Measurements from ENCODE around the gene ANKEF1.
A peak's percentile ranks its signal among the peaks of the same experiment; 100 is the strongest.

ANKEF1 gene

DNA sequence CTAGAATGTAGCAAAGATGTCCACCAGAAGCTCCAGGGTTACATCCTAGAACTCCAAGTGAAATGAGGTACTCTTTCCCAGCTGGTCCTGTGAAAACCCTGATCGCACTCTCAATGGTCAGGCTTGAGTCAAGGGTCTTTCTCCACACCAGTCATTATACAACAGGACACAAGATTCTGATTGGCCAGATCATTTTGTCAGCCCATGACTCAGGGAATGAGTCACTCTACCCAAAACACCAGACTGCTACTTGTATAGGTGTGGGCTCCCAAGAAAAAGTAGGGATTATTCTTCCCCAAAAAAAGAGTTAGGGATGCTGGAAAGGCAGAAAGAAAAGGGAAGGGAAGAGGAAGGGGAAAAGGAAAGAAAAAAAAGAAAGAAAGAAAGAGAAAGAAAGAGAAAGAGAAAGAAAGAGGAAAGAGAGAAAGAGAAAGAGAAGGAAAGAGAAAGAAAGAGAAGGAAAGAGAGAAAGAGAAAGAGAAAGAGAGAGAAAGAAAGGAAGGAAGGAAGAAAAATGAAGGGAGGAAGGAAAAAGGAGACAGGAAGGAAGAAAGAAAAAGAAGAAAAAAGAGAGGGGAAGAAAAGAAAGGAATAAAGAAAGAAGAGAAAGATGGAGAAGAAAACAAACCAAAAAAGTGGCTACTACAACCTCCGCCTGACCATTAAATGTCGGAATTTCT lies 30.5 kb downstream of the ANKEF1 start:
- Histone ChIP-seq H3K27ac (ENCODE audit: insufficient read depth in 1 of 2, low read depth in 1 of 2, low read length in 2 of 2, poor library complexity in 1 of 2, severe bottlenecking in 2 of 2) (no peak overlapping the region), H3K36me3 (ENCODE audit: control insufficient read depth in 4 of 4, insufficient read depth in 4 of 4, low read length in 3 of 4) (no peaks in the 10 kb centered on the region), H3K9me3 (ENCODE audit: control extremely low read depth in 1 of 5, control insufficient read depth in 4 of 5, insufficient read depth in 2 of 5, low read depth in 1 of 5, low read length in 4 of 5) (no peaks in the 10 kb centered on the region), H3K27me3 (replicated peaks in 2 of 5; ENCODE audit: control insufficient read depth in 4 of 5, insufficient read depth in 5 of 5, low read length in 4 of 5) (peaks cover 0 to 2% (median 0%) of the 10 kb centered on the region in 5 experiments), H3K4me3 (ENCODE audit: control insufficient read depth in 1 of 7, extremely low read depth in 1 of 7, insufficient read depth in 4 of 7, low read depth in 2 of 7, low read length in 6 of 7) (no peak overlapping the region), H3K4me1 (ENCODE audit: control extremely low read depth in 1 of 4, control insufficient read depth in 4 of 4, insufficient read depth in 4 of 4, low read length in 3 of 4) (peaks cover 0 to 1% (median 0%) of the 10 kb centered on the region in 4 experiments)
- CTCF ChIA-PET, result no interaction called here
- POLR2A ChIA-PET, result no interaction called here
- WGBS (ENCODE audit: insufficient coverage), result 93% methylated on average over 2 of the region's 3 CpGs
- DNase-seq, result no peak

DNA sequence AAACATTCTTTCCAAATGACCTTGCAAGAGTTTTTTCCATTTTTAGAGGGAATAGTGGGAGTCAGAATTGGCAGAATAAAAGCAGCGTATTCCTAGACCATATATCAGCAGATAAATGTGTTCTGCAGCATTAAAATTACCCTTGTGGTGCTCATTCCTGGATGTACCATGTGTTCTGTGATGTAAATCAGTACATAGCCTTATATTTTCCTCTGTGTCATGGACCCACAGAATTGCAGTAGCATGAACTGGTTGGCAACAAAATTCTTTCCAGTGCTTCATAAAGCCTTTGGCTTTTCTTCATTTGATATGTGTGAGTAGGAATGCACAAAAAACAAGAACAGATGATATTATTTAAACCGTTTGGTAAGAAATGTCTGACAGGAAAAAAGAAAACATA lies 32.5 kb downstream of the ANKEF1 start:
- no peaks in the 10 kb centered on the region for H3K36me3 ChIP-seq (ENCODE audit: control insufficient read depth in 4 of 4, insufficient read depth in 4 of 4, low read length in 3 of 4)
- CTCF ChIA-PET, result no interaction called here
- POLR2A ChIA-PET, result no interaction called here

DNA sequence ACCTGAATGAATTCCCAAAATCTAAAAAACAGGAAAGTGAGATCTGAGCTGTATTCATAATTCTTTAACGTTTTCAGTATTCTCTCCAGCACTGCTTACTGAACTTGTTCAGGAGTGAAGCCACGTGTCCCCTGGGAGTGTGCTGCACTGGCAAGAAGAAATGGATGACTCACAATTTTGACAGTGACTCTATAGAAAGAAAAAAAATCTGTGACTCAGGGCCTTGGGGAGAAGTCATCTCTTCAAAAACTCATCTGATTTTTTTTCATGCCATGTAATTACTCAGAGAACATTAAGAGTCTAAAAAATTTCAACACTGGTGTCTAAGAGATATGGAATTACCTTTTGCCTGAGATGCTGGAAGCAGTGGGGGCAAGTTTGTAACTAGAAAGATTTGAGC lies 39.7 kb downstream of the ANKEF1 start:
- DNase-seq, result peak in 2 of 3 donors; percentile 31 to 36

More for the DNA sequence above, 32.5 kb downstream of the ANKEF1 start:
- no CpG with 5 or more reads among the region's 2 CpGs for WGBS (ENCODE audit: insufficient coverage)
- no peak overlapping the region for H3K27ac ChIP-seq (ENCODE audit: insufficient read depth in 1 of 2, low read depth in 1 of 2, low read length in 2 of 2, poor library complexity in 1 of 2, severe bottlenecking in 2 of 2)
- H3K4me1 ChIP-seq (ENCODE audit: control extremely low read depth in 1 of 4, control insufficient read depth in 4 of 4, insufficient read depth in 4 of 4, low read length in 3 of 4), result no peaks in the 10 kb centered on the region
- H3K9me3 ChIP-seq (ENCODE audit: control extremely low read depth in 1 of 5, control insufficient read depth in 4 of 5, insufficient read depth in 2 of 5, low read depth in 1 of 5, low read length in 4 of 5), result no peaks in the 10 kb centered on the region
- DNase-seq, result no peak
- H3K27me3 ChIP-seq (replicated peaks in 2 of 5; ENCODE audit: control insufficient read depth in 4 of 5, insufficient read depth in 5 of 5, low read length in 4 of 5), result peaks cover 0 to 2% (median 0%) of the 10 kb centered on the region in 5 experiments
- no peak overlapping the region for H3K4me3 ChIP-seq (ENCODE audit: control insufficient read depth in 1 of 7, extremely low read depth in 1 of 7, insufficient read depth in 4 of 7, low read depth in 2 of 7, low read length in 6 of 7)

DNA sequence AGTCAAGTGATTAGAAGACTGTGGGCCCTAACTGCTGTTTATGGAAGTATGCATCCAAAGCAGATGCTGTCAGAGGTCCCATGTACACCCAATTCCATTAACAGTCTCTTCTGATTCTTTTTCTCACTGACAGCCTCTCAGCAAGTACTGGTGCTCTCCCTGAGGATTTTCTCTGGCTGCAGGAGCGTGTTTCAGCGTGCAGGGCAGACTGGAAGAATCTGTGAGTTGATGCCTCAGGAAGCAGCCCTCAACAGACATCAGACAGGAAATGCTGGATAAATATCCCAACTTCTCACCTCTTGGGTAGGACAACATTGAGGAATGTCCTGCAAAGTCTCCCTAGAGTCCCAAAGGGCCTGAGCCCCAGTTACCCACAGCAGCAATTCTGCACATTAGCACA lies 40.8 kb downstream of the ANKEF1 start:
- H3K4me1 ChIP-seq (ENCODE audit: control extremely low read depth in 1 of 4, control insufficient read depth in 4 of 4, insufficient read depth in 4 of 4, low read length in 3 of 4), result peaks cover 0 to 26% (median 16%) of the 10 kb centered on the region in 4 experiments
- H3K9me3 ChIP-seq (ENCODE audit: control extremely low read depth in 1 of 5, control insufficient read depth in 4 of 5, insufficient read depth in 2 of 5, low read depth in 1 of 5, low read length in 4 of 5), result no peaks in the 10 kb centered on the region
- 91% methylated on average over 2 of the region's 2 CpGs for WGBS (ENCODE audit: insufficient coverage)
- no peak overlapping the region for H3K4me3 ChIP-seq (ENCODE audit: control insufficient read depth in 1 of 7, extremely low read depth in 1 of 7, insufficient read depth in 4 of 7, low read depth in 2 of 7, low read length in 6 of 7)
- H3K27me3 ChIP-seq (replicated peaks in 2 of 5; ENCODE audit: control insufficient read depth in 4 of 5, insufficient read depth in 5 of 5, low read length in 4 of 5), result no peaks in the 10 kb centered on the region
- DNase-seq, result no peak
- ChIA-PET POLR2A (no interaction called here), CTCF (interaction anchor here (3.3 kb wide), 1 partner anchor 15 kb away, joined by 34 read pairs; no protein-coding TSS in a partner anchor)
- H3K27ac ChIP-seq (ENCODE audit: insufficient read depth in 1 of 2, low read depth in 1 of 2, low read length in 2 of 2, poor library complexity in 1 of 2, severe bottlenecking in 2 of 2), result no peak overlapping the region
- no peaks in the 10 kb centered on the region for H3K36me3 ChIP-seq (ENCODE audit: control insufficient read depth in 4 of 4, insufficient read depth in 4 of 4, low read length in 3 of 4)

More for the DNA sequence above, 39.7 kb downstream of the ANKEF1 start:
- POLR2A ChIA-PET, result no interaction called here
- Histone ChIP-seq H3K27ac (ENCODE audit: insufficient read depth in 1 of 2, low read depth in 1 of 2, low read length in 2 of 2, poor library complexity in 1 of 2, severe bottlenecking in 2 of 2) (no peak overlapping the region), H3K36me3 (ENCODE audit: control insufficient read depth in 4 of 4, insufficient read depth in 4 of 4, low read length in 3 of 4) (no peaks in the 10 kb centered on the region), H3K27me3 (replicated peaks in 2 of 5; ENCODE audit: control insufficient read depth in 4 of 5, insufficient read depth in 5 of 5, low read length in 4 of 5) (no peaks in the 10 kb centered on the region), H3K4me1 (ENCODE audit: control extremely low read depth in 1 of 4, control insufficient read depth in 4 of 4, insufficient read depth in 4 of 4, low read length in 3 of 4) (peaks cover 0 to 26% (median 16%) of the 10 kb centered on the region in 4 experiments), H3K4me3 (ENCODE audit: control insufficient read depth in 1 of 7, extremely low read depth in 1 of 7, insufficient read depth in 4 of 7, low read depth in 2 of 7, low read length in 6 of 7) (no peak overlapping the region), H3K9me3 (ENCODE audit: control extremely low read depth in 1 of 5, control insufficient read depth in 4 of 5, insufficient read depth in 2 of 5, low read depth in 1 of 5, low read length in 4 of 5) (no peaks in the 10 kb centered on the region)
- 89% methylated on average over 1 of the region's 2 CpGs for WGBS (ENCODE audit: insufficient coverage)
- CTCF ChIA-PET, result no interaction called here

DNA sequence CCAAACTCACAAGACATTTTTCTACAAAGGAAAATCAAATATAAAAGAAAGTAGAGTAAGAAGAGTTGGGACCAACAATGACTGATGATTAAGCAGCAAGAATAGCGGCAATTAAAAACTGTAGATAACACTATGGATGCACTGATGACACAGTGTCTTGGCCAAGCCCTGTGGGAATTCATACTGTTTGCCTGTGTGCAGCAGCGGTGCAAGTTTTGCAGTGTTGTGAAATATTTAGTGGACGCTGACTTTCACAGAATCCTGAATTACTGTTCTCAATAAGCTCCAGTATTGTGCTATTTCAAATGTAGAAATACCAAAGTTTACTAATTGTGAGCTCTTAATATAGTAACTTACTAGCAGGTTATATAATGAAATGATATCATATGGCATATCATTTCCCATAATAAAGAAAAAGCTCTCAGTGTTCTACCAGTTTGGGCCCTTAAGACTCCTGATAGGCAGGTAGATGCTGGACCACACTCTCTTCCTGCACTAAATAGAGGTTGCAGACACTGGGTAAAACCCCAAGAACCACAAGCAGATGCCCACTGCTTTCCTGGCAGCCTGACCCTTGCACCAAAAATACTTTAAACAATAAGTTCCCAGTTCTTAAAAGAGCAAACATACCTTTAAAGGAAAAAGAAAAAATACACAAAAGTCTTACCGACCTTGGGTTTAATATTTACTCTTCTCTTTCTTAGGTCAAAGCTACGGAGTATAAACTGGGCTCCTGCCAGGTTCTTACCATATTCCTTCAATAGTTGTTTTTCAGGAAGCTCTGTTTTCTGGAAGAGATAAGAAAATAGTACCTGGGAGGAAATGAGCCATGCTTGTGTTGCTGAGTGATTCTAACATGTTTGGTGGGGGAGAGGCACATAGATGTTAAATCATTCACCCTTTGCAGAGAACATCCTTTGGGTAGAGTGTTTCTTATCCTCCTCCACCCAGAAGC lies 41.6 kb downstream of the ANKEF1 start:
- ChIA-PET POLR2A (no interaction called here), CTCF (interaction anchor here (0.7 to 3.3 kb wide), 5 partner anchors 14 to 148 kb away, joined by 4 to 34 read pairs (median 6); no protein-coding TSS in a partner anchor)
- Histone ChIP-seq H3K27me3 (replicated peaks in 2 of 5; ENCODE audit: control insufficient read depth in 4 of 5, insufficient read depth in 5 of 5, low read length in 4 of 5) (no peaks in the 10 kb centered on the region), H3K9me3 (ENCODE audit: control extremely low read depth in 1 of 5, control insufficient read depth in 4 of 5, insufficient read depth in 2 of 5, low read depth in 1 of 5, low read length in 4 of 5) (no peaks in the 10 kb centered on the region), H3K27ac (ENCODE audit: insufficient read depth in 1 of 2, low read depth in 1 of 2, low read length in 2 of 2, poor library complexity in 1 of 2, severe bottlenecking in 2 of 2) (peak overlapping the region in 1 of 2 experiments; percentile 16), H3K4me1 (ENCODE audit: control extremely low read depth in 1 of 4, control insufficient read depth in 4 of 4, insufficient read depth in 4 of 4, low read length in 3 of 4) (peaks cover 0 to 26% (median 16%) of the 10 kb centered on the region in 4 experiments), H3K36me3 (ENCODE audit: control insufficient read depth in 4 of 4, insufficient read depth in 4 of 4, low read length in 3 of 4) (no peaks in the 10 kb centered on the region), H3K4me3 (ENCODE audit: control insufficient read depth in 1 of 7, extremely low read depth in 1 of 7, insufficient read depth in 4 of 7, low read depth in 2 of 7, low read length in 6 of 7) (peak overlapping the region in 2 of 7 experiments; percentile 26 to 34)
- 100% methylated on average over 3 of the region's 5 CpGs for WGBS (ENCODE audit: insufficient coverage)
- peak; percentile 21 to 70 (median 51) for DNase-seq

DNA sequence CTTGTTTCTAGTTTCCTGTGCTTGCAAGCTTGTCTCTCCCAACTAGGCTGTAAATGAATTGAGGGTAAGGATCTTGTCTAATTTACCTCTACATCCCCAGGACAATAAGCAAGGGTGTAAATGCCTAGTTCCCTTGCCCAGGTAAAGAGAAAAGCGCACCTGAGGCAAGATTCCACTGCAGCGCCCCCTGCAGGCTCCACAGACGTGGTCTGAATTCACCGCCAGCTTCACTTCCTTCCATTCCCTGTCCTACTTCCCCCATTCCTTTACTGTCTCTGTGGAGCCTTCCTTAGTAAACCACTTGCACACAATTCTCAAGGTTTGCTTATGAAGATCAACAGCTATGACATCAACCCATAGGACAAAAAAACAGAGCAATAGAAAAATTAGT lies 42.3 kb downstream of the ANKEF1 start:
- Histone ChIP-seq H3K4me1 (ENCODE audit: control extremely low read depth in 1 of 4, control insufficient read depth in 4 of 4, insufficient read depth in 4 of 4, low read length in 3 of 4) (peaks cover 0 to 26% (median 16%) of the 10 kb centered on the region in 4 experiments), H3K27me3 (replicated peaks in 2 of 5; ENCODE audit: control insufficient read depth in 4 of 5, insufficient read depth in 5 of 5, low read length in 4 of 5) (no peaks in the 10 kb centered on the region), H3K27ac (ENCODE audit: insufficient read depth in 1 of 2, low read depth in 1 of 2, low read length in 2 of 2, poor library complexity in 1 of 2, severe bottlenecking in 2 of 2) (no peak overlapping the region), H3K36me3 (ENCODE audit: control insufficient read depth in 4 of 4, insufficient read depth in 4 of 4, low read length in 3 of 4) (no peaks in the 10 kb centered on the region), H3K4me3 (ENCODE audit: control insufficient read depth in 1 of 7, extremely low read depth in 1 of 7, insufficient read depth in 4 of 7, low read depth in 2 of 7, low read length in 6 of 7) (peak overlapping the region in 2 of 7 experiments; percentile 26 to 34), H3K9me3 (ENCODE audit: control extremely low read depth in 1 of 5, control insufficient read depth in 4 of 5, insufficient read depth in 2 of 5, low read depth in 1 of 5, low read length in 4 of 5) (no peaks in the 10 kb centered on the region)
- DNase-seq, result no peak
- CTCF ChIA-PET, result interaction anchor here (0.7 to 3.3 kb wide), 5 partner anchors 14 to 148 kb away, joined by 4 to 34 read pairs (median 6); no protein-coding TSS in a partner anchor
- 45% methylated on average over 2 of the region's 4 CpGs for WGBS (ENCODE audit: insufficient coverage)
- POLR2A ChIA-PET, result no interaction called here
